ENCODE data around the gene PKIB. TPM values are rescaled to one million over a fixed set of nuclear protein-coding genes. Genes with fewer than 3 reads are reported as not detected.
"Not testable (repeated sequence)": the region's sequence is repeated elsewhere in the genome, so short reads cannot be mapped to it uniquely, and the experiment has no call there.

PKIB gene
- total RNA-seq, 1 donor from 2014 or later: not detected

DNA sequence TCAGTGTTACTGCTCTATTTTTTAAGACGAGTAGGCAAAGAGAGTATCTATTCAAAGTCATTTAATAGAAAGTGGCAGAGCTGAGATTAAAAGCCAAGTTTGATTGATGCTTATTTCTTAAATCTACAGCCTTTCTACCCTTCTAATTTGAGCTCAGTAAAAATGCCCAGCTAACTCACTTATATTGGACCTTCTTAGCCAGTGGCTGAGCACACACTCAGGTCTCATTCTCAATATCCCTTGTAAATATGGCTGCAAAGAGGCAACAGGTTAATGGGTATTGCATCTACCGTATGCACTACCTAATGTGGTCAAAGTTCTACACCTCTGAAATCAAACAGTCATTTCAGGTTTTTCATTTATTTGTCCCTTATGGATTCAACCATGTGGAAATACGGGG lies 6.7 kb downstream of the PKIB start:
- no peak for DNase-seq (ENCODE audit: missing footprints)
- ATAC-seq: no peak
- intact Hi-C loops (cut with DNase I): no loop called here

DNA sequence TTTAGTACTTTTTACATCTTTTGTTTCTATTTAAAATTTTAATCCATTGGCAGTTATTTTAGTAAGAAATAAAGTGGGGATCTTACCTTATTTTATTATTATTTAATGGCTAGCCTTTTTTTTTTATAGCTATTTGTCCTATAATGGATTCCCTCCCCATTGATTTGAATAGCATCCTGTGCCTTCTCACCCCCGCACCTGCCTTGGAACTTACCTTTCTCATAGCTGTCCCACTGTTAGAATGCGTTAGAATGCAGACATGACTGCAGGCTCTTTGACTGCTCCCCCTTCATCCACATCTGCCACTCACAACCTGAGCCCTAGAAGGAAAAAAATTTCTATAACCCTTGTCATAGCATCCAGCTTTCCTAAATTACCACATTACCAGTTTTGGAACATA lies 9.1 kb downstream of the PKIB start:
- intact Hi-C loops (cut with DNase I): no loop called here
- no peak for DNase-seq (ENCODE audit: missing footprints)
- no peak for ATAC-seq

DNA sequence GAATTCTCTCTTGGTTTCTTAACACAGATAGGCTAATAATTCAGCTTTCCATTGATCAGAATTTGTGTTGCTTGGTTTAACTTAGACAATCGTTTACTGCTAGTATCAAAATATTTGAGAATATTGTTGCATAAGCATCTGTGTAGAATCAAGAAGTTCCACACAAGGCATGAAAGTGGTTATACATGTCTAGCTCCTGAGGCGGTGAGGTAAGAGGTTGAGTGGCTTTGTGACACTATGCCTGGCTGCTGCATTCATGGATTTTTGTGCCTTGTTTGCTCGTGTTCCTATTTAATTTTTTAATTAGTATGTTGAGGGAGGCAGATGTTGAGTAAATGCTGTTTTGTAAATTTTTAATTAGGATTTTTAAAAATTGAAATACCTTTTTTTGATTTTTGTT lies 10.2 kb downstream of the PKIB start:
- ATAC-seq (no peak), DNase-seq (ENCODE audit: missing footprints) (no peak)
- intact Hi-C loops (cut with DNase I): no loop called here

DNA sequence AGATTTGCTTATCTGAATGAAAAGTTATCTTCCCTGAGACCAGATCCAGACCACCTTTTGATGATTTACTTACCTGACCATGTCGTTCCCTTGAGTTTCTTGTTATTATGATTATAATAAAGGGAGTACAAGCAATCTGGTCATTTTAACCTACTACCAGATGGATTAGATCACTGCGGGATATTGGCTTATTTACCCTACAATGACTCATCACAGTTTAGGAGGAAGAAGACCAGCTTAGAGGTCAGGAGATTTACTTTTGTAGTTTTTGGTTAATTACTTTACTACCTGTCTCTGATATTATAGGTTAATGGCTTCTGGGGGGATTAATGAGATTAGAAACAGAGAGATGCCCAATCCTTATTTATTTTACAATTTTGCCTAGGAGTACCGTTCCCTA lies 10.7 kb downstream of the PKIB start:
- intact Hi-C loops (cut with DNase I): no loop called here
- DNase-seq (ENCODE audit: missing footprints) (no peak), ATAC-seq (no peak)

DNA sequence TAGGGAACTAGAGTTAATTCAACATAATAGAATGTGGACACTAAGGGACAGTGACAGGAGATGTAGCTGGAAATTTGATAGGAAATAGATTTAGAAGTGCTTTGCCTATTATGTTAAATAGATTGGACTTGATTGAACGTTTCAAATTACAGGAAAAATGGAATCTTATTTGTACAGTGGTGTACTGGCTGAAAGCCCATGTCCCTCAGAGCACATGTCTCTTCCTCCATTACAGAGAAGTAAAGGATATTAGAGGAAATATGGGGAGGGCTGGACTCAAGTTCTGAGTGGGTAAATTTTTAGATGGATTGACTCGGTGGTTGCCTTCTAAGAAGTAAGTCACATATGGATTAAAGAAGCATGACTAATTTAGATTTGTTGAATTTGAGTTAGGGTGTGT lies 11.4 kb downstream of the PKIB start:
- ATAC-seq: no peak
- DNase-seq (ENCODE audit: missing footprints): no peak
- intact Hi-C loops (cut with DNase I): no loop called here

DNA sequence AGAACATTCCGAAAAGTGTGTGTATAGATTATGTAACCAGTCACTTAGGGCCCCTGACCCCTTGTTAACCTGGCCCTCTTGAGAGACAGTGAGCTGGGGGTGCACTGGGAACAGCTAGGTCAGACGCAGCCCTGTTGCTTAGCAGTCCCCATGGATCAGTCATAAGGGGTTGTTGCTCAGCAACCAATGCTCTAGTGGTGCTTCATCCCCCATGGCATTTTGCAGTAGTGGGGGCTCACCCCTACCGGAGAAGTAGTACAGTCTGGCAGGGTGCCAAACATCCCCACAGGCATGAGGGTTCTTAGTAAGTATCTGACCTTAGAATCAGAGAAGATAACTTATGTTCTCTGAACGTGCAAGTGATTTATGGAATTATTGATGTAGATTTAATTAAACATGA lies 12.3 kb downstream of the PKIB start:
- DNase-seq (ENCODE audit: missing footprints) (no peak), ATAC-seq (no peak)
- intact Hi-C loops (cut with DNase I): no loop called here

DNA sequence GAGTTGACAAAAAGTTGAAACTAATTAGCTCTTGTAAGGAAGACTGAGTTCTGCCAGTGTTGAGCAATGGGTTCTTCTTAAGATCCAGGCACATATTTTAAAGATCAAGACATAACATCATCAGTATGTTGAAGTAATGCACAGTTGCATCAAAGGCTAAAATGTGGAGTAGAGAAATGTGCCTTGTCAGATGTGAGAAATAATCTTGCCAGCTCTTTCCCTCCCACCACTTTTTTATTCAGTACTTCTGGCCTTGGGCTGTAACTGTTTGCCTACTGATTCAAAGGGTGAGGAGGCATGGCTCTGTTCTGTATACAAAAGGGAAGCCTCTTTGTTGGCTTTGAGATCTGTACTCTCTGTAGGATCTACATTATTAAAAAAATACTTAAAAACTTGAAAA lies 13.1 kb downstream of the PKIB start:
- DNase-seq (ENCODE audit: missing footprints) (no peak), ATAC-seq (no peak)
- intact Hi-C loops (cut with DNase I): no loop called here

DNA sequence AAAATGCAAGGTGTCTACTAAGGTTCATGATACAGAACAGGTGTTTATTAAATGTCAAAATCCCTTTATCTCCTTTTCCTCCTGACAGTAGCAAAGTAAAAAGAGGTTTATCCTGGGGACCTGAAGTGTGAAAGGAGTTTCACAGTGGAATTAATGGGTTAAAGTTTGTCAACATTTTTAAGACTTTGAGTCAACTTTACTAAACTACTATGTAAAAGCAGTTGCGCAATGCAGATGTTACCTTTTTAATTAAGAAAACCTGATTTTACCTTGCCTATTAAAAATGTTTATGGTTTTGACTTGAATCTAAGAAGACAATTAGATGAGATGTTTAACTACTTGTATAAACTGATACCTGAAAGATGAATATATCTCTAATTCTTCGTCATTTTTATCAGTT lies 14.6 kb downstream of the PKIB start:
- intact Hi-C loops (cut with DNase I): no loop called here
- no peak for DNase-seq (ENCODE audit: missing footprints)
- ATAC-seq: no peak

DNA sequence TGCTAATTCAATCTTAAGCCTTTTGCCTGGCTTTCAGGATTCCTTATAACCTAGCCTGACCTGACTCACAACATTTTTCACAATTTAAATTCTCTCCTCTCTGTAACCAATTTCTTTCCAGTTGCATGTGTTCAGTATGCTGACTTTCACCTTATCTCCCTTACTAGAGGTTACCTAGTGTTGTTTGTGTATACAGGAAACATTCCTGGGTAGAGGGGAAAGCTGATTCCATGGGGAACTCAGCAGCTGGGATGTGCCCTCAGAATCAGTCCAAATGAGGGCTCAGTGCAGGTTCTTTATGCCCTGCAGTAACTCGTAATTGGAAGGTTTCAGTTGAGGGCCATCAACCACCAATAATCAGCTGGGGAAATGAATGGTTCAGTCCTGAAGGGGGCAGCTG lies 18.5 kb downstream of the PKIB start:
- no peak for ATAC-seq
- no peak for DNase-seq (ENCODE audit: missing footprints)
- intact Hi-C loops (cut with DNase I): no loop called here

DNA sequence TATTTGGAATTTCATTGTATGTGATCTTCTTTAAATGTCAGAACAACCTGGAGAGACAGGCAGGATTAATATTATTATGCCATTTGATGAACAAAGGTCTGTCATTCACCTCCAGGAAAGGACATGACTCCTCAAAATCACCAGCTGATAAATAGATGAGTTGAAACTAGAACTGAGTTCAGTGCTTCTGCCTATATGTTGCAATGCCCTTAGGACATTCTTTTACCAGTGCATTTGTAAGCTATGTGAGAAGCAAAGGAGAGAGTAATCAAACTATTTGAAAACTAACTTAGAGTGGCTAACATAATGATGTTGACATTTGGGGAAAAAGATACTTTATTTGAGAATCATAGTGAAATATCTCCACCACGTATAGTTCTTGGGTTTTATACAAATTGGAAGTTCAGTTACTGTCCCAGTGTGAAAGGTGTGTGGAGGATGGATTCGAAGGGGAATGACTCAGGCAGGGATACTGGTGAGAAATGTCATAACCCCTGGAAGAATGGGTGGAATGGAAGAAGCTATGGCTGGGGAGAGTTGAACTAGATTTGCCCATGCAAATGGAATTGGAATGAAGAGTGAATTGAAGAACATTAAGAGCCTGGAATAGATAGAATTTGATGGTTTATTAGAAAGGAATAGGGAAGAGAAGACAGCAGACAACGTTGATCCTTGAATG lies 21.5 kb downstream of the PKIB start:
- intact Hi-C loops (cut with DNase I): no loop called here
- ATAC-seq: no peak
- no peak for DNase-seq (ENCODE audit: missing footprints)

DNA sequence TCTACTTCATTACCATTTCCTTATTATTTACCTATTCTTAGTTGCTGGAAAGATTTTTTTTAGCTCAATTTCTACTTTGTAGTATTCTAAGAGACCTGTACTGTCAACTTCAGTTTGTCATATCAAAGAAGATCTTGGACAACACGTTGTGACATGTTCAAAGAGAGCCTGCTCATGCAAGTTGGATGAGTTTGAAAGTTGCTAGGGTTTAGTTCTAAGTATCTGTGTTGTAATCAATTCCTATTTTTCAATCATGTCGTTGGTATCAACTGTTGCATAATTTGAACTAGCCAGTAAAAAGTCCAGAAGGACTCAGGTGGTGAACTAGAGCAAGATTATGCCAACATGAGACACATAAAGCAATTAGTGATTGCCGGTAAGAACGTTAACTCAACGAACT lies 30.2 kb downstream of the PKIB start:
- no peak for DNase-seq (ENCODE audit: missing footprints)
- no peak for ATAC-seq
- intact Hi-C loops (cut with DNase I): no loop called here

DNA sequence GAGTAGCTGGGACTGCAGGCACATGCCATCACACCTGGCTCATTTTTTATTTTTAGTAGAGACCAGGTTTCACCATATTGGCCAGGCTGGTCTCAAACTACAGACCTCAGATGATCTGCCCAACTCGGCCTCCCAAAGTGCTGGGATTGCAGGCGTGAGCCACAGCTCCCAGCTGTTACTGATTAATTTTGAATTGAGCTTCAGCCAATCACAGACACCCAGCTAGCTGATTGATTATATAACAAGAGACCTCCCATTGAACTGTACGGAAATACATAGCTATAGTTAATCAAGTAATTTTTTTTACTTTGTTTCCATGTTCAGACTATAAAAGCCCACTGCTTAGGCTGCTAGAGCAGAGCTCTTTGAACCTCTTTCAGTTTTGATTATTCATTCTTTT lies 31.6 kb downstream of the PKIB start:
- DNase-seq (ENCODE audit: missing footprints) (no peak), ATAC-seq (no peak)
- intact Hi-C loops (cut with DNase I): no loop called here

DNA sequence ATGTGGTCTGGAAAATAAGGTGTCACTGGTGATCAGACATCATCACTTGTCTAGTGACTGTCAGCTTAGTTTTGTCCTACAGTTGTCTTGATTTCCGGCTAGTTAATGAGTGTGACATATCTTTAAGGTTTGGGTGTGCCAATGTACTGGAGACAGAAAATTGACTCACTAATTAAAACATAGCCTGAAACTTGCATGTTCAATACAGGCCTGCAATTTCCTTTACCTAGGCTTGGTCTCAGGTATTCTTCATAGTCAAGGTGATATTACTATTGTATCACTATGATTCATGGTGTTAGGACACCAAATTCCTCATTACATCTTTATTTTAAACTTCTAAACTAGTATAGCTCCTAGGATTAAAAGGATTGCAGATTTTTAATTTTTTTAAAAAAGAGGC lies 32.4 kb downstream of the PKIB start:
- ATAC-seq; DNase-seq (ENCODE audit: missing footprints); intact Hi-C loops (cut with DNase I): not testable (repeated sequence)

DNA sequence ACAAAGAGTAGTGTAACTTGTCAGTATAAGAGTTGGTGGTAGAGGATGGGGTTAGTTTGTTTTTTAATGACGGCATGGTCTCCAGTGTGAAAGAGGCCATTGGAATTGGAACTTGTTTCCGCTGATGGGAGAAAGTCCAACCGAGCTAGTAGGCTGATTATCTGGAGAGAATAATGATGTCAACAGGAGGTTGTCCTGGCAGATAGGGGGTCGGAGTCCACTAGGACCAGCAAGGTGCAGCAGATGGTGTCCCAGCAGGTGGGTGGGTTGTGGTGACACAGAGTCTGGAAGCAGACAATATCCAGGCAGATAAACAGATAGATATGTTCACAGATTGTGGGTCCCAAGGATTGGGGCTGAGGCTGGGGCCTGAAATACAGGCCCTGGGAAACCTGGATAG lies 35.1 kb downstream of the PKIB start:
- DNase-seq (ENCODE audit: missing footprints) (no peak), ATAC-seq (no peak)
- intact Hi-C loops (cut with DNase I): no loop called here

DNA sequence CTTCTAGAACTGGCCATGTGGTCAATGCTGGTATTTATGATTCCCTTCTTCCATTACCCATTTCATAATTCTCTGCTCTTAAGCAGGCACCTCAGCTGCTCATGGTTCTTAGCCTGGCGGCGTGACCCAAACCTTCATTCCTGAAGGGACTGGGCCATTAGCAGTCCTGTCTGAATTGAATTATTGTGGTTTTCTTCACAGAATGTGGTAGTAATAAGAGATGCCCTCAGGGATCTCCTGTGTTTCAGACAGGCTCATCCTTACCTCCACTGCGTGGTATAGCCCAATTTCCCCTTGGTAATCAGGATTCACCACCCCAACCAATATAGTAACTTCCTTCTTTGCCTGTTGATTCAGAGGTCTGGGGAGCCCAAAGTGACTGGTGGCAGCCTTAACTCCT lies 37.6 kb downstream of the PKIB start:
- intact Hi-C loops (cut with DNase I): no loop called here
- DNase-seq (ENCODE audit: missing footprints): no peak
- no peak for ATAC-seq

DNA sequence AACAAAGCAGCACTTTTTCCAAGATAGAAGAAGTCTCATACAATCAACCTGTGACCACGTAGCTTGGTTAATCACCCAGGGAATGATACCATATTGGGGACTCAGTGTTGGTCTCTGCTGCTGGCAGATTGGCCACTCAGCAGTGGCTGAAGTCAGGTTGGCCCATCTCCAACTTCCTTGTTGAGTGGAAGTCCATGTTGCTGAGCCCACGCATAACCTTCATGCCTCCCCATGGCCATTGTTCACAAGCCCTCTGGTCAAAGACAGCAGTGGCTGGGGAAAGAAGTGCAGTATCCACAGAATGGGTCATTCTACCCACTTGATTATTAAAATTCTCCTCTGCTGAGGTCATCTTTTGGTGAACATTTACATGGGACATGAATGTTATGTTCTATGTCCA lies 38.5 kb downstream of the PKIB start:
- intact Hi-C loops (cut with DNase I): no loop called here
- ATAC-seq: no peak
- DNase-seq (ENCODE audit: missing footprints): no peak

DNA sequence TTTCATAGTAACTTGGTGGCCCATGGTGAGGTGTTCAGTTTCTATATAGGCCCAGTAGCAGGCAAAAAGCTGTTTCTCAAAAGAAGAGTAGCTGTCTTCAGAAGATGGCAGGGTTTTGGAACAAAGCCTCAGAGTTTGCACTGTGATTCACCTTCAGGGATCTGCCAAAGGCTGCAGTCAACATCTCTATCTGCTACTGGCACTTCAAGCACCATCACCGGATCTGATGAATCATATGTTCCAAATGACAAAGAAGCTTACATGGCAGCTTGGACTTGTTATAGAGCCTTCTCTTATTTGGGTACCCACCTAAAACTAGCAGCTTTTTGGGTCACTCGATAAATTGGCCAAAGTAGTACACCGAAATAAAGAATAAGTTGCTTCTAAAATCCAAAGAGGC lies 39.5 kb downstream of the PKIB start:
- DNase-seq (ENCODE audit: missing footprints): no peak
- ATAC-seq: no peak
- intact Hi-C loops (cut with DNase I): no loop called here

DNA sequence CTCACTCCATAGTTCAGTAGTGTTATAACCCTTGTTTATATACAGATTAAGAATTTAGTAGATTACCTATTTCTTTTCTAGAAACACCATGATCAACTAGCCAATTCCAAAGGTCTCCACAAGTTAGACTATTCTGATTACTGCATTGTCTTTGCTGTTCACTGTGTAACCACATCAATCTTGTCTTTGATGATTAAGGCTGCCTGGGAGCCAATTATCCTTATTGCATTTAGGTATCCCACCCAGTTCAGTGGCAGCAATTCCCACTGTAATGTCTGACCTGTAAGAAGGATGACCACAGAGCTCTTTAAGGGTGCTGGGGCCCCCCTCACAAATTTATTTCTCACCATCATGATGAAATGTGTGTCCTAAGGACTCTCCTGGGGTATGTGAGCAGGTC lies 40.2 kb downstream of the PKIB start:
- ATAC-seq: no peak
- no peak for DNase-seq (ENCODE audit: missing footprints)
- intact Hi-C loops (cut with DNase I): no loop called here

DNA sequence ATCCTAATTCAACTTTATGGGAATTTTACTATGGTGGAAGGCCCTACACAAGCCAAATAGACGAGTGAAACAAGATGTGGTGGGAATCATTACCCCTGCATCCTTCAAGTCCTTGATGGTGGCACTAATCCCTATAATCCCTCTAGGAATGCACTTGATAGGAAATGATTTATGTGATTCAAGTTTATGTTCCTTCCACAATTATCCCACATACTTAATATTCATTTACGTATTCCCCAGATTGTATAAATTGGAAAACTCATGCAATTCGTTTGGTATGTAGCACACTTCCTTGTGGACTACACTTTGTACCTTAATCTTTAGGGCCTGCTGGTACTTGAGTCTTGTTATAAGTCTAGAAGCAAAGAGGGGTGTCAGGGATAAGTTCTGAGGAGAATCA lies 40.8 kb downstream of the PKIB start:
- DNase-seq (ENCODE audit: missing footprints) (no peak), ATAC-seq (no peak)
- intact Hi-C loops (cut with DNase I): no loop called here

DNA sequence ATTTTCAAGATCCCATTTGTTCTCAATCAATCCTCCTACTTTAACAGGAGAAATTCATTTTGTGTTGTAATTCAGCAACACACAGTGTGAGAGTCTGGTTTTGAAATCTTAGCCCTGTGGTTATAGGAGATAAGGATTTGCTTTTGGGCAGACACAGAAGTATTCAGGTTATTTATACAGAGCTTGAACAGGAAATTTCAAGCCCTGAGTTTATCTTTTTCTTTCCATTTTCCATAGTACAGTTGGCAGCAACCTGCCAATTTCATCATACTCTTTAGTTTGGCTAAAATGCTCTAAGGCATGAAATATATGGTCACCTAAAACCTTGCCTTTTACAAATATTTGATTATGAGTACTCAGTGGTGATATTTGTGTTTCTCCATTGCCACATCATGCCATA lies 41.4 kb downstream of the PKIB start:
- intact Hi-C loops (cut with DNase I): no loop called here
- DNase-seq (ENCODE audit: missing footprints): no peak
- ATAC-seq: no peak

DNA sequence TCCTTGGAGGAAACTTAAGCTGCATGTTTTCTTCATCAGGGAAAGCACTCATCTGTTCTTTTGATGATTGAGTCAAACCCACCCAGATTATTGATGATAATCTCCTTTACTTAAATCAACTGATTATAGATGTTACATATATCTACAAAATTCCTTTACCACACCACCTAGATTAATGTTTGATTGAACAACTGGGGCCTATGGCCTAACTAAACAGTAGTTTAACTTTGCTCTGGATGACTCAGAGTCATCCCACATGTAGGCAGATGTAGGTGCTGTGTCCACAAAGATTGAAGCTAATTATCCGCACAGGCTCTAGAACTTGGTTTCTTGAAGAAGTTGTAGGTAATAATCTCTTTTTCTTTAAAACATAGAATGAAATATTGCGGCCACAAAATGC lies 42.2 kb downstream of the PKIB start:
- ATAC-seq: no peak

DNA sequence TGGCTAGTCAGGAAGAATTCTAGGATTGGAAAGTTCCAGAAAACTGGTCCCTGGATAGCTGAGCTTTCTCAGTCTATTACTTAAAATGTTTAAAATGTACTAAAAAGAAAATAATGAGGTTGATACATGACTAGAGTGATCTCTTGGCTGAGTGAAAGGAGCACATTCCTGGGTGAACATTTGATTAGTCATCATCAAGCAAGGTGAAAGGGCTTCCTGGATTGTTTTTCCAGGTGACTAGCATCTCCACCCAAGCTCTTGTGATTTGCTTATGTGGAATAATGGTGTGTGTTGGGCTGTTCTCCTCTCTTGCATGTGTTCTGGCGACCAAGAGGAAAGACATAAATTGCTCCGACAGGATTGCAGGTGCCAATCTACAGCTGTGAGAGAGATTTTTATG lies 42.9 kb downstream of the PKIB start:
- intact Hi-C loops (cut with DNase I): no loop called here
- ATAC-seq (no peak), DNase-seq (ENCODE audit: missing footprints) (no peak)

More for the DNA sequence above, 42.2 kb downstream of the PKIB start:
- intact Hi-C loops (cut with DNase I): no loop called here
- no peak for DNase-seq (ENCODE audit: missing footprints)
